GM18519 (cell line): Measurements from ENCODE around the gene EPHB2.

Source experiments
- ATAC-seq: cut with Tn5 transposase; IDR thresholded peaks from one replicate; pipeline ENCODE4 v1.9.1; 2021; ENCODE audit warnings: mild to moderate bottlenecking, moderate library complexity; ENCODE audit not compliant: unreplicated experiment, low FRiP score

The EPHB2 gene

DNA sequence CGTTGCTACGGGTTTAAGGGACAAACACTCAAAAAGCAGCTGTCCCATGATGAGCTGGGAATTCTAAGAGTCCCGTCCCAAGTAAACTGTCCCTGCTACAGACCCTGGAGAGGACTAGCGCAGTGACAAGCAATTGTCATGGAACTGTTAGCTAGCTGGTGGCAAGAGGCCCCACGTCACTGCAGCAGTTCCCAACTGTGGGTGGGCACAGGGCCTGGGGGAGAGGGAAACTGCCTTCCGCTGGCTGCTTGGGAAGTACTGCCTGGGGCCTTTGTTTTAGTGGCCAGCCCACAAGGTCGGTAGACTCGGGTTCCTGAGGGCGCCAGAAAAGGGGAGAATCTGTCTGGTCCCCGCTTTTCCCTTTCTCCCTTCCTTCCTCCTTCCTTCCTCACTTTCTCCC lies 164.6 kb downstream of the EPHB2 start:
- no peak for ATAC-seq

DNA sequence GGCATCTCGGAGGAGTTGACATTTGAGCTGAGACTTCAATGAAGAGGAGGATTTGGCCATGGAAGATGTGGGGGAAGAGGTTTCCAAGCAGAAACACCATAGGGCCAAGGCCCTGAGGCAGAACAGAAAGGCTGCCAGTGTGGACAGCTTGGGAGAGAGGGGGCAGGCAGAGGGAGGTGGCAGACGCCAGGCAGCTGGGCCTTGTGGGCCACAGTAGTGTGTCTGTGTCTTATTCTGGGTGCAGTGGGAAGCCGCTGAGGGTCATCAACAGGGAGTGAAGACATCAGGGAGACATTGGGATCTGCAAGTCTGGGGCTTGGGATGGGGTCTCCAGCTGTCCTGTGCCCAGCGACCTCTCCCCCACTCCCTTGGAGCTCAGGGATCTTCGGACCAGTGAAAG lies 165.2 kb downstream of the EPHB2 start:
- no peak for ATAC-seq

DNA sequence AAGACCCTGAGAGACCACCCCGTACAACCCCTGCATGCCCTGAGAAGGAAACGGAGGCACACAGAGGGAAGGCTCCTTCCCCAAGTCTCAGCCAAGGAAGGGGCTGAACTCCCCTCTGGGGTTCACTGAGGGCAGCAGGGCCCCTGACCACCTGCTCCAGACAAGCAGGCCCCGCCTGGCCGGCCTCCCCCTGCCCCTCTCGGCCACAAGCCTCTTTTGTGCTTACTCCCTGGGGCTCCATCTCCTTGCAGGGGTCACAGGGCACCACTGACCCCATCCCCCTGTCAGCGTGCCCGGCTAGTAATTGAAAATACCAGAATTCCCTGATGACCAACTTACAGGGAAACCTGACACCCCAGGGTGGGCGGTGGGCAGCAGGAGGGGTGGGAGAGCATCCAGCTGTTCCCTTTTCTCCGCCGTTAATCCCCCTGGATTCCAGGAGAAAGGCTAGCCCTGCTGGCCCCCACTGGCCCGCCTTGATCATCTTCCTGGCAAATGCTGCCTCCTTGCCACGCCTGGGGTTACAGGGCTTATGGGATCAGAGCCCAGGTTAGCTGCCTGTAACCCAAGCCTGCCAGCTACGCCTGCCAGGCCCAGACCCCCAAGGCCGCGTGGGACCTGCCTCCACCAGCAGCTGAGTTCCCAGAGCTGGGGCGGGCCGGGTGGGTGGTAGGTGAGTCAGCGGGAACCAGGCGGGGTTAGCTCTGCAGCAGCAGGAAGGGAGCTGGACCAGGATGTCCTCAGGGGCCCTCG lies 165.9 kb downstream of the EPHB2 start:
- no peak for ATAC-seq

DNA sequence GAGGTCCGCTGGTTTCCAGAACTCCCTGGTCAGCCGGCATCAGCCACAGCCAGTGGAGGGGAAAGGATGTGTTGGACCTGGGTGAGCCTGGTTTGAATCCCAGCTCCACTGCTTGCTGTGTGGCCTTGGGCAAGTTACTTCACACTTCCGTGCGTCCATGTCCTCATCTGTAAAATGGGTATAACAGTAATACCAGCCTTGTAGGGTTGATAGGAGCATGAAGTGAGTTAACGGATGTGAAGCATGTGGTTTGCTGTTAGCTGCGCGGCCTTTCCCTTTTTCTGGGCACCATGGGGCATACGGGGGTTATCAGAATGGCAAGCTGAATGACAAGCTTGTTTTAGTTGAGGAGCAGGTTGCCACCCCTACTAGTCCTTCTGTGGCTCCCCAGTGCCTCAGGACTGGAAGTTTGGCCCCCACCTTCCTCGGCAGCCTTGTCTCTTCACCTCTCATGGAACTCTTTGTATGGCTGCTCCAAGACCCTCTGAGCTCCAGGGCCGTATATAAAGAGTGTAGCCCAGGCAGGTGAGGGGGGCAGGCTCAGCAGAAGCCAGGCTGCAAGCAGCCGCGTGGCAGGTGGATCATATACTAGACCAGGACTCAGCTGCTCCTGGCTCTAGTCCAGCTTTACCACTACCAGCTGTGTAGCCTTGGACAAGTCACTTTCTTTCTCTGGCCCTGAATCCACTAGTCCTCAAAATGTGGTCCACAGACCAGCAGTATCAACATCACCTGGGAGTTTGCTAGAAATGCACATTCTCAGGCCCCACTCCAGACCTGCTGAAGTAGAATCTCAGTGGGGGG lies 166.7 kb downstream of the EPHB2 start:
- no peak for ATAC-seq

DNA sequence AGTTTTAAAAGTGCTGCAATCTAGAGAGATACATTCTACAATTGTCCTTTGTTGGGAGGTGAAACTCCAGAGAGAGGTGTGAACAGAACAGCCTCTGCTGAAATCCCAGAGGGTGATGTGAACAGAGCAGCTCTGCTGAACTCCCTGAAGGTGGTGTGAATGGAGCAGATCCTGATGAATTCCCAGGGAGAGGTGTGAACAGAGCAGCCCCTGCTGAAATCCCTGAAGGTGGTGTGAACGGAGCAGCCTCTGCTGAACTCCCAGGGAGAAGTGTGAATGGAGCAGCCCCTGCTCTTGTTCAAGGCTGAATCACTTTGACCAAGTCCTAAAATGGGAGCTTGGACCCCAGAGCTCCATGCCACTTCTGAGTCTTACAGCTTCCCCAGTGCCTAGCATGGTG lies 167.3 kb downstream of the EPHB2 start:
- ATAC-seq, result no peak

DNA sequence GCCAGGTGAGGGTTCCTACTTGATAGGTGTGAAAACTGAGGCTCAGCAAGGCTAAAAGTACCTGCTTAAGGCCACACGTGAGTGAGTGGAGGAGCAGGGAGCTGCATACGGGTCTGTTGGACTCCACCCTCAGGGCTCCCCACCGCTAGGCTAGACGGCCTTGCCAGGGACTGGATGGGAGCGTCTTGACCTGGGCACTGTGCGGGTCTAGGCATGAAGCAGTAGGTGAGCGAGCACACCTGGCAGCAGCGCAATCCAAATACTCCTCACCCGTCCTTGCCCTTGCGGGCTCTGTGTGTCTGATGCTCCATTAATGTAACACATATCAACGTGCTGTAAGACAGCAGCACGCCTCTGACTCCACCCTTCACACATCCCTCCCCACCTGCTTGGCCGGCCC lies 168.0 kb downstream of the EPHB2 start:
- ATAC-seq, result no peak

DNA sequence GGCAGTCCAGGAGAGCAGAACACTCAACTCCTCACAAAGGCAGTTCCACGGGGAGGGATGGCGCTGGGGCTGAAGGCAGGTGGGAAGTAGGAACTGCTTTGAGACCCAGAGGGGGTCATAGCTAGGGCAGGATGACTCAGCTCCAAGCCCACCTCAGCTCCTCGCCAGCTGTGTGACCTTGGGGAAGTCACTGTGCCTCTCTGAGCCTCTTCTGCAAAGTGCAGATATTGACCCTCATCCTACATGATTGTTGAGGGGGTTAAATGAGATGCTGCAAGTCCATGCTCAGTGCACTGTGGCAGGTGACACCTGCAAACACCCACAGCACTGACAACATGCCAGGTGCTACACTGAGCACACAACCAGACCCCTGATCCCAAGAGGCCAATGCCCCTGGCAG lies 168.8 kb downstream of the EPHB2 start:
- ATAC-seq, result no peak

DNA sequence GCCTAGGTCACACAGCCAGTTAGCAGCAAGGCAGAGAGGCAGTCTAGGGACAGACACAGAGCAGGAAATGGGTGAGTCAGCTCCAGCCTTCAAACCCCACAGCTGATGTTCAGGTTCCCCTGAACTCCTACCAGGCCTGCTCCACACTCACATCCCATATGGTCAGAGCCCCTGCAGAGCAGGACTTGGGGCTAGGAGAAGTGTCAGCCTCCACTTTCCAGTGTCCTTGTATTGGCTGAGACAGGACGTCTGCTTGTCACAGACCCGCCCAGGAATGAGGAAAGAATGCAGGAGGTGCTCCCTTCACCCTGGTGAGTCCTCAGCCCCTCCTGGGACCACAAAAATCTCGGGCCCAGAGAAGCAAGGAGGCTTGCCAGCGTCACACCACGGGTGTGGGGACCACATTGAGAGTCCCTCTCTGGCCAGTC lies 169.5 kb downstream of the EPHB2 start:
- no peak for ATAC-seq

DNA sequence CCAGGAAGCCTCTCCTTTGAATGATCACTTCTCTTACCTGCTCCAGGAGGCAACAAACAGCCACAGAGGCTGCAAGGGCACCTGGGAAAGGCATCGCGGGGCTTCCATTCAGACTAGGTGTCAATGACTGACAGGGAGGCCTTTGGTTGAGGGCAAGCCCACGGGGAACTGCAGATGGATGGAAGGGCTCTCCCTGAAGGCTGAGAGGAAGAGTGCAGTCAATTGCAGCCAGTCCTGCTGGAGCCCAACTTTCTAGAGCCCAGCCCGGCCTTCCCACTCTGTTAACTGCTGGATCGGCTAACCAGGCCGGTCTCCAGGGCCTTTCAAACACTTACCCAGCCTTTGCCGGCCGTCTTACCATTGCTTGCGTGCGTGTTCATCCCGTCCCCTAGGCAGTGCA lies 172.8 kb downstream of the EPHB2 start:
- ATAC-seq, result no peak

DNA sequence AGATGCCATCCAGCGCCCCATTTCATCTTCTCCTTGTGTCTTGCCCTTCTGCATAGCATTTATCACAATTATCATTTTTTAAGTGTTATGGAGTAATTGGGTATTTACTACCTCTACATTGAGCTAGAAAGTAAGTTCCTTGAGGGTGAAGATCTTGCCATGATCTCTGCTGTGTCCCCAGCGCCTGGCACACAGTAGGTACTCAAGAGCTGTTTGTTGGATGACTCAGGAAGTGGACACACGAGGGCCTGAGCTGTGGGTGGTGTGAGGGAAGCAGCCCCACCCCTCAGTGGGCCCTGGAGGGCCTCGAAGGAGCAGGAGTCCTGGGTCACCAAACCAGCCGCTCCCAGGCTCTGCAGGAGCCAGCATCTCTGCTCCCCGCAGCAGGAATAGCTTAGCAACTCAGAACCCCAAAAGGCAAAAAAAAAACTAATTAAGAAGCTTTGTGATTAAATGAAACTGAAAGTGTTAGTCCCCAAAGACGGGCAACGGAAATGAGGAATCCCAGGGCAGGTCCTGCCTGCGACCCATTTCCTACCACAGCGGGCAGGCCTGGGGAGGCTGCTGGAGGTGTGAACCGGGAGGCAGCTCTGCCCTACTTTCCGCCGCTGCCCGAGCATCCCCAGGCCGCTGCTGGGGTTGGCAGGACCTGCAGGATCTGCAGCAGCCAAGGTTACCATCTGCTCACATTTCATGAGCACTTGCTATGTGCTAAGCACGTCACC lies 174.3 kb downstream of the EPHB2 start:
- no peak for ATAC-seq

DNA sequence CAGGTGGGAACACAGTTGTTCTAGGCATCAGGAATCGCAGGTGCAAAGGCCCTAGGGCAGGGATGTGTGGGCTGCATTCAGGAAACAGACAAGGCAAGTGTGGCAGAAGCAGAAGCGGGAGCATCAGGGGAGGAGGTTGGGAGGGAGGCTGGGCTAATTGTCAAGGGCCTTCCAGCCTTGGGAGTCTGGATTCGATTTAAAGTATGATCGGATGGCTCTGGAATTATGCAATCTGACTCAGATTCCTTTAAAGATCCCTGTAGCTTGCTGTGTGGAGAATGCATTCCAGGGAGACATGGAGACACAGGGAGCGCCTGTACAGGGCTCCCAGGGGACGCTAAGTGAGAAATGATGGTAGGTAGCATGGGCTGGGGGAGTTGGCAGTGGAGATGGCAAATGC lies 175.6 kb downstream of the EPHB2 start:
- no peak for ATAC-seq

DNA sequence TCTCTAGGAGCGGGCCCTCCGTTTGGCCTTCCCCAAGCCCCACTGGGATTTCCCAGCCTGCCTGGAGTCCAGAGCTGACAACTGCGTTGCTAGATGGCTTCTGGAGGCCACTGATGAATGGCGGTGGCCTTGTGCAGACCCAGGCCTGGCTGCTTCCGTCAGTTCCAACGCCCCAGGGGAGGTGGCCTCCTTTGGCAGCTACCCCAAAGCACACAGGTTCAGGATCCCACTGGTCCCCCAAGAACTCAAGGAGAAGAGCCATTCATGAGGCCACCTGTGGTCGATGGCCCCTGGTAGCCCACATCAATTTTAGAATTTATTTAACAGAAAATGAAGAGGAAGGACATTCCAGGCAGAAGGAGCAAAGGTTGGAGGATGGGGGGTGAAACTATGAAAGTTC lies 176.9 kb downstream of the EPHB2 start:
- no peak for ATAC-seq

DNA sequence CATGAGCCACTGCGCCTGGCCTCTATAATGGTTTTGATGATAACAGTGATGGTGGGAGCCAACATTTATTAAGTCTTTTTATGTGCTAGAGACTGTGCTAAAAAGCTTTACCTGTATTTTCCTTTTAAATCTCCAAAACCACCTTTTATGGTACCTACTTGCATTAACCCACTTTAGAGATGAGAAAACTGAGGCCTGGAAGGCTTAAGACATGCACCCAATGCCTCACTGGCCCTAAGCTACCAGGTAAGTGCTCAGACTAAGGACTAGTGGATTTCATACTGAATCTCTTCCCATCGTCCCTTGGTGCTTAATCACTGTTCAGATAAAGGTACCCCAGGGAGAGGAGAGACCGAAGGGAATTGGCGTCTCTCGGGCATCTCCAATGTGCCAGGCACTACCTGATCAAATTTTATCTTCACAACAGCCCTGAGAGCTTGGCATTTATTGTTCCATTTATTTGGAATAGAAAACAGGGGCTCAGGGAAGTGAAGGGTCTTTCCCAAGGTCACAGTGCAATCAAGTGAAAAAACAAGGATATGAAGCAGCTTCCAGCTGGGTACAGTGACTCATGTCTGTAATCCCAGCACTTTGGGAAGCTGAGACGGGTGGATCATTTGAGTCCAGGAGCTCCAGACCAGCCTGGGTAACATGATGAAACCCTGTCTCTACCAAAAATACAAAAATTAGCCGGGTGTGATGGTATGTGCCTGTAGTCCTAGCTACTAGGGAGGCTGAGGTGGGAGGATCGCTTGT lies 177.9 kb downstream of the EPHB2 start:
- no peak for ATAC-seq

DNA sequence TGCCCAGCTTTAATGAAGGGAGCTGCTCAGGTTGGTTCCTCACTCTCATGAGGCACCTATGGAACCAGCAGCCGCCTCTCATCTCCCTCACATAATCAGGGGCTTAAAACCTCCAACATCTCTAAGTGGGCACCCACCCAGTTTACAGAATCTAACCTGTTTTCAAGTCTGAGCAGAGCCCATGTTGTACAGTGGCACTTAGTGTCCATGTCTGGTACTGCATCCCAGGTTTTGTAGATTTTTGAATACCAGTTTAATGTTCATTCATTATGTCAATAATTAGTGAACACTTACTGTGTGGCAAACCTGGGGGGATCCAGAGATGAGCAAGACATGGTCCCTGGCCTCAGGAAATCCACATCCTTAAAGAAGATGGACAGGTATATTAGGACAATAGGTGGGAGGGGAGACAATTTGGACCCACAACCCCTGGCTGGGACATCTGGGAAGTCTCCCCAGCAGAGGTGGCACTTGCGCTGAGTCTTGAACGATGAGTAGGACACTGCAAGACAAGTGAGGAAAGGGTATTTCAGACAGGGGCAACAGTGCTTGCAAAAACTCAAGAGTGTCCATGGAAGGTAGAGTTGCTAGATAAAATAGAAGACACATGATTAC lies 178.7 kb downstream of the EPHB2 start:
- ATAC-seq, result no peak

DNA sequence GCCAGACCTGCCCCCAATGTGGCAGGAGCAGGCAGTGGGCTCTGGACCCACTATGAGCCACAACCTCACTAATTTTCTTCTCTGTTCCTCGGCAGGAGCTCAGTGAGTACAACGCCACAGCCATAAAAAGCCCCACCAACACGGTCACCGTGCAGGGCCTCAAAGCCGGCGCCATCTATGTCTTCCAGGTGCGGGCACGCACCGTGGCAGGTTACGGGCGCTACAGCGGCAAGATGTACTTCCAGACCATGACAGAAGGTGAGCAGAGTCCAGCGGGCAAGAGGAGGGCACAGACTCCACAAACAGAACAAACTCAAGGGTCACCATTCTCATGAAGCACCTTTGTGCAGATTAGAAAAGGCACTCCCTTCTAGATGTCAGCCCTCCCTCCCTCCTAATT lies 182.2 kb downstream of the EPHB2 start:
- no peak for ATAC-seq

DNA sequence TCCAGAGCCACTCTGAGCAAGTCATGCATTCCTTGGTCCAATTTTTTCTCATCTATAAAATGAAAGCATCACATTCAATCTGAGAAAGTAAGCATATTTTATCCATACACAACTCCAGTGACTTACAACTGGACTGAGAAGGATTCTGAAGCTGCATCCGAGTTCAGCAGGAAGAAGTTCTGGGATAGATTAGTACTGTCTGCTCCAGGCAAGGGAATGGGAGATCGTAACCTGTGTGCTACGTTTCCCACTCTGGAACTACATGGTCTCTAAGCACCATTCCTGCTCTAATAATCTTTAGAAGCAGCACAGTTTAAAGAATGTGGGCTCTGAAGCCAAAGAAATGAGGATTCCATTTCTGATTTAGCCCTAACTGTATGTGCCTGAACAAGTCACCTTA lies 182.7 kb downstream of the EPHB2 start:
- ATAC-seq, result no peak

DNA sequence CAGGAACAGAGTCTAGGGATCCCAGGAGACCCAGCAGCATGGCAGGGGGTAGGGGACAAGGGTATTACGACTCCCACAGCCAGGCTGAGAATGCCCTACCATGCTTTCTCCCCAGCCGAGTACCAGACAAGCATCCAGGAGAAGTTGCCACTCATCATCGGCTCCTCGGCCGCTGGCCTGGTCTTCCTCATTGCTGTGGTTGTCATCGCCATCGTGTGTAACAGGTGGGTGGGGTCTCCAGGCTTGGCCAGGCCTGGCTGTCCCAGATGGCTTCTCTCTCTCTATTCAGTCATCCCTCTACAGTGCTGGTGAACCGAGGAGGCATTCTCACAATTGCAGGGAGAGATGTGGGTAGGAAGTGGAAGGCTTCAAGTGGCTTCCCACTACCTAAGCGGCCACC lies 184.7 kb downstream of the EPHB2 start:
- ATAC-seq, result no peak

DNA sequence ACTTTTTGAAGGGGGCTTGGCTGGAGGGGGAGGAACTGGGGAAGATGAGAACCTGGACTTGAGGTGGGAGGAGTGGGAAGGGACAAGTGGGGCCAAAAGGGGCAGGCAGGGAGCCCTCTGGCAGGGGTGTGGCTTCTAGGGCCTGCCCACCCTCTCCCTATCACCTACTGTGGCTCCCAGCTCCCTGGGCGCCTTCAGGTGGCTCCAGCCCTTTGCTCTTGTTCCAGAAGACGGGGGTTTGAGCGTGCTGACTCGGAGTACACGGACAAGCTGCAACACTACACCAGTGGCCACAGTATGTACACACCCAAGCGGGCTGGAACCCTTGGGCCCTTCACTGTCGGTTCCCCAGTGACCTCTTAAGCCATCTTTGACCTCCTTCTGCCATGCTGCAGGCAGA lies 185.5 kb downstream of the EPHB2 start:
- ATAC-seq, result no peak

DNA sequence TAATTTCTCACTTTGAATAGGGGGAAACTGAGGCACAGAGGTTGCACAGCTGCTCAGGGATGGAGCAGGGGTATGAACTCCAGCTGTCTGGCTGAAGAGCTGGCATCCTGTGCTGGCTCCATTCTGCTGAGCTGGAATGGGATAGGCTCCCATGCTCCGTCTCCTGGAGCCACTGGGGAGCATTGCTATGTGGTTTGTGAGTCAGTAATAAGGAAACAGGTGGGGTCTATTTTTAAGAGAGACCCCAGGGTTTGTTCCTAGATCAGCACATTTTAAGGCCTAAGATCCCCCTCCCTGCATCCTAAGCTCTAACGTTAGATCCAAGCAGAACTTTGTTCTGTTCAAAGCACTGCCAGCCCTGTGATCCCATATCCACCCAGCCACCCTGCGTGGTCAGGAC lies 189.8 kb downstream of the EPHB2 start:
- no peak for ATAC-seq

DNA sequence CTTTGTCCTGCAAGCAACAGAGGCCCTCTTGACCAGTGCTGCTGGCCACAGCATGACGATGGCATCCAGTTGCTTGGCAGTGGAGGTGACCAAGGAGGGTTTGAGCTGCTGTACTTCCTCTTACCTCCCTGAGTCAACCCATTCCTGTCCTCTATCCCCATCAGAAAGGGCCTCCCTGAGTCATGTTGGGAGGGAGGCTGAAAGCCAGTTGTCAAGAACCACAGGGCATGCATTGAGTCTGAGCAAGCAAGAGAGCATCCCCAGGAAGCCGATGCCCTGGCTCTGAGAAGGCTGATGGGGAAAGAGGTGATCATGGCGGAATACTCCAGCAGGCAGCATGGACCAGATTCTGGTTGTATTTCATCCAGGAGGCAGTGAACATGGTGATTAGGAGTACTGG lies 192.5 kb downstream of the EPHB2 start:
- no peak for ATAC-seq
